NCI-H2081 (cell line): Measurements from ENCODE around the gene PRDM10.
"Not testable (repeated sequence)": the region's sequence is repeated elsewhere in the genome, so short reads cannot be mapped to it uniquely, and the experiment has no call there.

Source experiments
- DNase-seq, 2 experiments: peaks; one replicate each; lab custom pipeline; 2025; lab: John Stamatoyannopoulos, UW

PRDM10 gene, protein sequence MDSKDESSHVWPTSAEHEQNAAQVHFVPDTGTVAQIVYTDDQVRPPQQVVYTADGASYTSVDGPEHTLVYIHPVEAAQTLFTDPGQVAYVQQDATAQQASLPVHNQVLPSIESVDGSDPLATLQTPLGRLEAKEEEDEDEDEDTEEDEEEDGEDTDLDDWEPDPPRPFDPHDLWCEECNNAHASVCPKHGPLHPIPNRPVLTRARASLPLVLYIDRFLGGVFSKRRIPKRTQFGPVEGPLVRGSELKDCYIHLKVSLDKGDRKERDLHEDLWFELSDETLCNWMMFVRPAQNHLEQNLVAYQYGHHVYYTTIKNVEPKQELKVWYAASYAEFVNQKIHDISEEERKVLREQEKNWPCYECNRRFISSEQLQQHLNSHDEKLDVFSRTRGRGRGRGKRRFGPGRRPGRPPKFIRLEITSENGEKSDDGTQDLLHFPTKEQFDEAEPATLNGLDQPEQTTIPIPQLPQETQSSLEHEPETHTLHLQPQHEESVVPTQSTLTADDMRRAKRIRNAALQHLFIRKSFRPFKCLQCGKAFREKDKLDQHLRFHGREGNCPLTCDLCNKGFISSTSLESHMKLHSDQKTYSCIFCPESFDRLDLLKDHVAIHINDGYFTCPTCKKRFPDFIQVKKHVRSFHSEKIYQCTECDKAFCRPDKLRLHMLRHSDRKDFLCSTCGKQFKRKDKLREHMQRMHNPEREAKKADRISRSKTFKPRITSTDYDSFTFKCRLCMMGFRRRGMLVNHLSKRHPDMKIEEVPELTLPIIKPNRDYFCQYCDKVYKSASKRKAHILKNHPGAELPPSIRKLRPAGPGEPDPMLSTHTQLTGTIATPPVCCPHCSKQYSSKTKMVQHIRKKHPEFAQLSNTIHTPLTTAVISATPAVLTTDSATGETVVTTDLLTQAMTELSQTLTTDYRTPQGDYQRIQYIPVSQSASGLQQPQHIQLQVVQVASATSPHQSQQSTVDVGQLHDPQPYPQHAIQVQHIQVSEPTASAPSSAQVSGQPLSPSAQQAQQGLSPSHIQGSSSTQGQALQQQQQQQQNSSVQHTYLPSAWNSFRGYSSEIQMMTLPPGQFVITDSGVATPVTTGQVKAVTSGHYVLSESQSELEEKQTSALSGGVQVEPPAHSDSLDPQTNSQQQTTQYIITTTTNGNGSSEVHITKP

DNA sequence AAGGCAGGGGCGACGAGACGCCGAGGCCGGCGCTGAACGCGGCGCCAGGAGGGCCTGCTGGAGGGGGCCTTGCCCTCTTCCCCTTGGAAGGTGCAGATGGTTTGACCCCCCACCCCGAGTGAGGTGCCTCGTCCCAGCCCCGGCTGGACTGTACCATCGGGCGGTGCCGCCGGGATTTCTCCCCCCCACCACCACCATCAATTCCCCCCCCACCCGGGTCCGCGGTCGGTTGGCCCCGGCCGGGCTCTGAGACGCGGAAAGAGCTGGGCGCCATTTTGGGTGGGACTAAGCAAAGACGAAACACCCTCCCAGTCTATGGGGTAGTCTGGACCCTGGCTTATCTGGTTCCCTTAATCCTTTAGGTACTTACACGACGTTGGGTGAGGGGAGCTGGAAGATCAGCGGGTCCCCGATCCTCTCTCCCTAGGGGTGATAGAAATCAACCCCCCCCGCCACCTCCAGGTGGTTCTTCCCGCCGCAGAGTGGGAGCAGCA lies at the start of gene PRDM10:
Gene PRDM10, minus strand, starts transcription at position 484 of the 494 bp plus-strand sequence. CDS start 41,871 bp downstream, outside the sequence.
- DNase-seq, result peak; percentile 94 to 95

- DNase-seq, result no peak
Observed at GRCh38 chr11:130051082-130051481, 48.4 kb upstream of the PRDM10 start.

GRCh38 chr11:130050257-130050656 lies 47.6 kb upstream of the PRDM10 start:
- DNase-seq, result no peak

DNA sequence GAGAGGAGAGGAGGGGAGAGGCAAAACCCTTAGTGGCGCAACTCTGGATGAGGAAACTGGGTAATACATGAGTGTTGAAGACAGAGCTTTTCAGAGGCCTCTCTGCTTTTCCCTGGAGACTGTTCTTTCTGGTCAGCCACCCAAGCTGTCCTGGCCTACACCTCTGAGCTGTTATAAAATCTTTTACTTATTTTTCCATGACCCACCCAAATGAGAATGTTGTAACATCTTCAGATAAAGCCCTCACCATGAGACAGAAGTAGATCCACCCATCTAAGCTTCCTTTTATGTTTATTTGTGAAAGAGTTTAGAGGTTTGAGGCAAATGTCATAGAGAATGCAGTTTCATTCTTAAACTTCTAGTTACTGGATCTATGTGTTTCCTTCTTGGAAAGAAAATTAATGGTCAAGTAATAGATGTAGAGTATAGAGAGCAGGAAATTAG lies 46.7 kb upstream of the PRDM10 start:
- no peak for DNase-seq

DNA sequence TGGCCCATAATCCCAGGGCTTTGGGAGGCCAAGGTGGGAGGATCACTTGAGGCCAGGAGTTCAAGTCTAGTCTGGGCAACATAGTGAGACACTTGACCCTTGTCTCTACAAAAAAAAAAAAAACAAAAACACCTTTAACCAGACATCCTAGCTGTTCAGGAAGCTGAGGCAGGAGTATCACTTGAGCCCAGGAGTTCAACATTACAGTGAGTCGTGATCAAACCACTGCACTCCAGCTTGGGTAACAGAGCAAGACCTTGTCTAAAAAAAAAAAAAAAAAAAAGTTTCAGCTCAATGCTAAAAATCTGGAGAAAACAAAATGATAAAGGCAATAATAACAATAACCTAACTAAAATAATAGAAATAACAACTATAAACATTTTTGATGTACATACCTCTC lies 44.5 kb upstream of the PRDM10 start:
- DNase-seq, result no peak

DNA sequence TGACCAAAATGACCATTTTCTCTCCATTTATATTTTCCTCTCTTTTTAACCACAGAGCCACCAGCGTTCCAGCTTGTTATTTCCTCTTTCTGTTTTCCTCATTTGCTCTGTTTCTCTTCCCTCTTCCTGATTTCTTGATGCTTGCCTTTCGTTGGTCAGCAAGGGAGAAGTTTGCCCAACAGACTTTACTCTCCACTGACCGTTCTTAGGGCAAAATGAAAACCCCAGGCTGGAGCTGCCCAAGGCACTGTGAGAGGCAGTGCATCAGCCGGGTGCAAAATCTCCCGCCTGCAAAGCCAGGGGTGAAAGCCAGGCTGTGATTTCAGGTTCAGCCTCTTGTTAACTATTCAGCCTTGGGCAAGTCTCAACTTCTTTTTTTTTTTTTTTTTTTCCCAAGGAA lies 40.9 kb upstream of the PRDM10 start:
- no peak for DNase-seq

GRCh38 chr11:130042093-130042591 lies 39.5 kb upstream of the PRDM10 start:
- peak in 1 of 2 experiments; percentile 56 for DNase-seq

DNA sequence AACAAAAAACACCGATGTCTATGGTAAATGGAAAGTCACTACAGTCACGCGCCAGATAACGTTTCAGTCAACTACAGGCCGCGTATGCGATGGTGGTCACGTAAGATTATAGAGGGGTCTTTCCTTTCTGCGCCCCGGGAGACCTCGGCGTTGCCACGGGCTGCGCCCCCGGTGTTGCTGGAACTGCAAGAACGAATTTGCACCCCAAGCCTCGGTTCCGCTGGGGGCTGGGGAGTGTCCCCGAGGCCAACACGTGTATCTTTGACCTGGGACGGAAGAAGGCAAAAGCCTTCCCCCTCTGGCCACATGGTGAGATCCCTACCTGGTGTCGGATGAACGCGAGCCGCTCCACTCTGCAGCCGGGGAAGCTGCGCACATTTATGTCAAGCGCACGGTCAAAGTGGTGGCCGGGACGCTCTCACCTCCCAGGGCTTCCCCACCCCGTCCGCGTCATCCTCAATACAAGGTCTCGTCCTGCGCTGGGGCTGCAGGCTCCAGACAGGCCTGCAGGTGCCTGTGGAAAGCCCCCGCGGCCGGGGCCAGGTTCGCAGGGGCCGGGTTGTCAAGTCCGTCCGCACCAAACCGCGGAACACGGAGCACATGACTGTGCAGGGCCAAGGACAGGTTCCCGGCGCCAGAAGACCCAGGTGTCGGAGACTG lies 37.8 kb upstream of the PRDM10 start:
- no peak for DNase-seq

DNA sequence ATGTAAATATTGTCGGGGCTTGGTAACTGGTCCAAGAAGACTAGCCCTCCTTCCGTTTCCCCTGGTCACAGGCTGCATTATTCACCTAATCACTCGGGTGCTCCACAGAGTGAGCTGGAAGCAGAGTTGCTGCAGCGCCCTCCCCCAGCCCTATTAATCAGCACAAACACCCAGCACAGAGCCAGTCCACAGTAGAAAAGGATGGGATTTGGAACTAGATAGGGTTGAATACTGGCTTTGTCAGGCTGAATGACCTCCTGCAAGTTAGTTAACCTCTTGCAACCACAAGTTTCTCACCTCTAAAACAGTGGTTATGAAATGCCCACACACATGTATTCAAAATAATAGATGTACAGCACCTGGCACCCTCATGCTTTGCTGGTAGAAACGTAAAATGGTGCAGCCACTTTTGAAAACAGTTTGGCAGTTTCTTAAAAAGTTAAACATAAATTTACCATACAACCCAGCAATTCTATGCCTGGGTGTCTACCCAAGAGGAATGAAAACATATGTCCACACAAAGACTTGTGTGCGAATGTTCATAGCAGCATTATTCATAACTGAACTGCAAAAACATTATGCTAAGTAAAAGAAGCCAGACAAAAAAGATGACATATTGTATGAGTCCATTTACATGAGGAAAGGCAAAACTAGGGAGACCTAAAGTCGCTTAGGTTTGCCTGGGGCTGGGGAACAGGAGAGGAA lies 35.4 kb upstream of the PRDM10 start:
- no peak for DNase-seq

DNA sequence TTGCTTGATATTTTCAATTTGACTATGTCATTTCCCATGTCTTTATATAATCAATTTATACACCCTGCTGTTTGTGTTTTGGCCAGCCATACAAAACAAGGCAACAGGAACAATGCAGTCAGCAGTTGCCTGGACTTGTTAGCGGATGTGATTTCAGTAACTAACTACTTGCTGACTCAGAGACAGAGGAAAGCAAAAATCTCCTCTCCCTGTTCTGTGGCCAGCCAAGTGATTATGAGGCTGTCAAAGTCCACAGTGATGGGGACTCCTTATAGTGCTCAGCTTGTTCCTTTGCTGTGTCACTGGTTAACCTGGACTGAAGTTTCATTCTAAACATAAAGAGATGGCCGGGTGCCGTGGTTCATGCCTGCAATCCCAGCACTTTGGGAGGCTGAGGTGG lies 34.4 kb upstream of the PRDM10 start:
- DNase-seq, result no peak

DNA sequence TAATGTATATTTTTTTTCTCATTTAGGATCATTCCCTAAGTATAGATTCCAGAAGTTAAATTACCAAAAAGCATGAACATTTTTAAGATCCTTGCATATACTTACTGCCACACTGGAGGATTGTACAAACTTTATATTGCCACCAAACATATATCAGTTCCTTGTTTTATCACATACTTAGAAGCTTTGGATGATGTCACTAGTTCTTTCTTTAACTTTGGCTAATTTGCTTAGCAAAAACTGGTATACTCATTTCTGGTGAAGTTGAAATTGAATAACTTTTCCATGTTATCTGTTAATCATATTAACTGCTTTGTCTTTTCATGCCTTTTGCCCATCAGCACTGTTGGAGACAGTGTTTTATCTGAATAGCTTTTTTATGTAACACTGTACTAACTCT lies 31.6 kb upstream of the PRDM10 start:
- DNase-seq, result no peak

DNA sequence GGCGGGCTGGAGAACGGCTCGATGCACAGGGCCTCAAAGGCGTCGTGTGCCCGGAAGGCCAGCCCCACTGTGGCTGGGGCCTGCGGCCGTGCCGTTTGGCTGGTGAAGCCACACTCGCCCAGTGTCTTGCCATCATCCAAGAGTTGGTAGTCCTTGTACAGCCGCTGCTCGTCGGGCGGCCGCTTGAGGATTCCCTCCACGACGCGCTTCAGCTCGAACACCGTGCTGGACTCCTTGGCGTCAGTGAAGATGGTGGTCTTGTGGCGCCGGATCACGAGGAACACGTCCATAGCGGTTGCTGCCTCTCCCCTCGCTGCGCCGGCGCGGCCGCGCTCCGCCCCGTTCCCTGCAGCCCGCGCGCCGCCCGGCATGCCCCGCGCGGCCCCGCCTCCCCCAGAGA lies 30.3 kb upstream of the PRDM10 start:
- DNase-seq, result no peak

- DNase-seq, result no peak
Observed at GRCh38 chr11:130031945-130032344, 29.3 kb upstream of the PRDM10 start.

- DNase-seq, result no peak
Observed at GRCh38 chr11:130031056-130031455, 28.4 kb upstream of the PRDM10 start.

- DNase-seq, result no peak
Observed at GRCh38 chr11:130029137-130029536, 26.5 kb upstream of the PRDM10 start.

GRCh38 chr11:130025371-130025770 lies 22.7 kb upstream of the PRDM10 start:
- no peak for DNase-seq

GRCh38 chr11:130024361-130024760 lies 21.7 kb upstream of the PRDM10 start:
- DNase-seq, result no peak

DNA sequence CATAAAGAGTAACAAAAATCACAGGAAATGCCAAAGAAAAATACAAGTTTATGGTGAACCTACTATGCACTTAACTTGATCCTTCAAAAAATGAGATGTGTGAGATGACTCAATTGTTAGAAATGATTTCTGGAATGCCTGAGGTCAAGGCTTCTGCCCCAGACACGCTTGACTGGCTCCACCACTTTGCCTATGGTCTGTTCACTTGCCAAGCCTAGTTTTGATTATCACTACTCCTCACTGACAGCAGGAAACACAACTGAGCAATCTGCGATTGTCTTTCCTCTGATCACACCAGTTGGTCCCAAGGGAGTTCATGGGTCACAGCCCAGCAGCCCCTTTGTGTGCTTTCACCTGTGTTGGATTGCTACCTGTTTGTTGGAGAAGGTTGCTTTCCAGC lies 20.6 kb upstream of the PRDM10 start:
- peak in 1 of 2 experiments; percentile 6 for DNase-seq

DNA sequence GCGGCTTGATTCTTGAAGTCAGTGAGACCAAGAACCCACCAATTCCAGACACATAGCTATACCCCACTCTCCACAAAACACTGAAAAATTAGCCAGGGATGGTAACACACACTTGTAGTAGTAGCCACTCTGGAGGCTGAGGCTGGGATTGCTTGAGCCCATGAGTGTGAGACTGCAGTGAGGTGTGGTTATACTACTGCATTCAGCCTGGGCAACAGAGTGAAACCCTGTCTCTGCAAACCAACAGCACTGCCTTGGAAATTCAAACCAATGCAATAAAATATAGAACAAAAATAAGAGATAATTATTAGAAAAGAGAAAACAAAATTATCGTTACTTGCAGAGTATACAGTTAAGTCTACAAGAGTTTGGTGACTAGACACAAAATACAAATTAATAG lies 20.2 kb upstream of the PRDM10 start:
- DNase-seq, result no peak

DNA sequence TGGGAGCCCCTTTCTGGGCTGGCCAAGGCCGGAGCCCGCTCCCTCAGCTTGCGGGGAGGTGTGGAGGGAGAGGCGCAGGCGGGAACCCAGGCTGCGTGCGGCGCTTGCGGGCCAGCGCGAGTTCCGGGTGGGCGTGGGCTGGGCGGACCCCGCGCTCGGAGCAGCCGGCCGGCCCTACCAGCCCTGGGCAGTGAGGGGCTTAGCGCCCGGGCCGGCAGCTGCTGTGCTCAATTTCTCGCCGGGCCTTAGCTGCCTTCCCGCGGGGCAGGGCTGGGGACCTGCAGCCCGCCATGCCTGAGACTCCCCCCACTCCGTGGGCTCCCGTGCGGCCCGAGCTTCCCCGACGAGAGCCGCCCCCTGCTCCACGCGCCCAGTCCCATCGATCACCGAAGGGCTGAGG lies 19.0 kb upstream of the PRDM10 start:
- DNase-seq, result not testable (repeated sequence)

GRCh38 chr11:130020323-130020722 lies 17.7 kb upstream of the PRDM10 start:
- DNase-seq, result no peak
